ENCODE measurements around the gene EEF1G. TPM values are rescaled to one million over a fixed set of nuclear protein-coding genes. Genes with fewer than 3 reads are reported as not detected.

The EEF1G gene
- total and polyA plus RNA-seq, 2 donors (not counting 1 experiment from before 2014, with no cell fraction given), result 1,582 to 1,867 TPM

- WGBS (ENCODE audit: insufficient coverage), result under 1% methylated on average over 83 of the region's 83 CpGs
- DNase-seq (peak; percentile 99), ATAC-seq (ENCODE audit: low read depth) (peak; percentile 78)
- POLR2A ChIA-PET, result interaction anchor here (0.7 to 3.1 kb wide), 18 partner anchors 9 to 280 kb away, joined by 3 to 63 read pairs (median 5); partner anchors contain the start of genes B3GAT3, C11orf98, CSKMT and EEF1G
- peaks cover 7% of the 10 kb centered on the region for H4K20me1 ChIP-seq (ENCODE audit: control insufficient read depth, insufficient read depth, low read length, poor library complexity, severe bottlenecking)
- peak within 1 kb of the TSS; percentile 96 for H3K27ac Mint-ChIP-seq
- H3K4me3 ChIP-seq (ENCODE audit: control extremely low read depth in 1 of 5, extremely low read depth in 1 of 5, insufficient read depth in 1 of 5, low read depth in 2 of 5, low read length in 4 of 5), result peak within 1 kb of the TSS; percentile 82 to 97 (median 86)
- peak within 1 kb of the TSS; percentile 78 to 90 for H3K27ac ChIP-seq (ENCODE audit: low read length in 2 of 2)
- peaks cover 24 to 40% of the 10 kb centered on the region in 2 donors for H3K4me1 ChIP-seq (ENCODE audit: control insufficient read depth in 2 of 2, insufficient read depth in 2 of 2, low read length in 2 of 2)
- peak within 1 kb of the TSS; percentile 94 for H3K4me2 ChIP-seq (replicated peaks; ENCODE audit: low read depth, low read length, poor library complexity, severe bottlenecking)
- peak within 1 kb of the TSS; percentile 97 for H3K4me3 Mint-ChIP-seq
- peak within 1 kb of the TSS; percentile 95 for H3K9ac ChIP-seq (ENCODE audit: low read length)
- peaks cover 4 to 44% of the 10 kb centered on the region in 2 experiments for H3K36me3 ChIP-seq (replicated peaks in 1 of 2; ENCODE audit: control extremely low read depth in 1 of 2, control insufficient read depth in 1 of 2, extremely low read depth in 1 of 2, insufficient read depth in 2 of 2, low read length in 1 of 2)
- H3K27me3 ChIP-seq (replicated peaks in 1 of 4; ENCODE audit: control extremely low read depth in 1 of 4, control insufficient read depth in 3 of 4, insufficient read depth in 4 of 4, low read length in 3 of 4), result no peaks in the 10 kb centered on the region
- H3K79me2 ChIP-seq (ENCODE audit: control insufficient read depth, insufficient read depth, low read length), result peaks cover 37% of the 10 kb centered on the region
- no peaks in the 10 kb centered on the region for H3K27me3 Mint-ChIP-seq
- H2AFZ ChIP-seq (ENCODE audit: insufficient read depth, low read depth, low read length, poor library complexity, severe bottlenecking), result peak within 1 kb of the TSS; percentile 86
- intact Hi-C loops (cut with micrococcal nuclease), result loop anchor here (1.0 kb wide), 5 partner anchors 11 to 157 kb away; partner anchors contain the start of genes EML3 and GANAB
- peaks cover 0 to 3% (median 0%) of the 10 kb centered on the region in 3 donors for H3K9me3 ChIP-seq (ENCODE audit: control extremely low read depth in 1 of 3, control insufficient read depth in 2 of 3, insufficient read depth in 1 of 3, low read length in 2 of 3)
- H3K9me3 Mint-ChIP-seq (ENCODE audit: insufficient read depth), result no peaks in the 10 kb centered on the region
- TF ChIP-seq EZH2 (IDR thresholded peaks at IDR 0.05; ENCODE audit: borderline replicate concordance, insufficient read depth, low read depth, low read length, poor library complexity, severe bottlenecking) (no peak), CTCF (IDR thresholded peaks at IDR 0.05) (no peak)
- CTCF ChIA-PET, result interaction anchor here (0.7 to 2.4 kb wide), 9 partner anchors 9 to 184 kb away, joined by 3 to 47 read pairs (median 3); partner anchors contain the start of genes INTS5 and TUT1
- peaks cover 46% of the 10 kb centered on the region for H3K4me1 Mint-ChIP-seq
Observed at GRCh38 chr11:62601372-62602140, 27.9 kb upstream of the EEF1G start, which contains the start of gene MTA2. Gene MTA2, minus strand, starts transcription at chr11:62601865. Its CDS starts 415 bp downstream, at chr11:62601450.

Data from B cell (primary cell).